ENCODE data around the gene PARS2.

The PARS2 gene

GRCh38 chr1:54715493-54716298, 48.6 kb downstream of the PARS2 start, which contains the start of gene TTC4:
TTC4 (plus strand) TSS chr1:54715861; CDS start chr1:54715909, 48 bp downstream.
- H3K4me3 ChIP-seq (ENCODE audit: low read length), result peak within 1 kb of the TSS; percentile 87
- H2AFZ ChIP-seq (ENCODE audit: low read length), result peak within 1 kb of the TSS; percentile 99
- peak within 1 kb of the TSS; percentile 86 for H3K4me2 ChIP-seq (ENCODE audit: low read depth, low read length)
- TF ChIP-seq EZH2 (optimal IDR thresholded peaks at IDR 0.05; ENCODE audit: low read depth, low read length) (no peak), CTCF (IDR thresholded peaks at IDR 0.05; ENCODE audit: low read length) (no peak), EZH2phosphoT487 (IDR thresholded peaks at IDR 0.05; ENCODE audit: low read length) (no peak)
- H4K20me1 ChIP-seq (ENCODE audit: insufficient read depth, low read length), result no peaks in the 10 kb centered on the region
- peaks cover 30% of the 10 kb centered on the region; the same call in 1 of the 2 replicates for H3K27me3 ChIP-seq (replicated peaks; ENCODE audit: insufficient read depth, low read length)
- H3K36me3 ChIP-seq (replicated peaks; ENCODE audit: insufficient read depth, low read length), result no peaks in the 10 kb centered on the region
- H3K79me2 ChIP-seq (ENCODE audit: low read length), result peaks cover 28% of the 10 kb centered on the region
- peaks cover 8% of the 10 kb centered on the region; the same call in 1 of the 2 replicates for H3K4me1 ChIP-seq (ENCODE audit: low read length)
- no peaks in the 10 kb centered on the region for H3F3A ChIP-seq (ENCODE audit: insufficient read depth, low read length)
- H3K9me3 ChIP-seq (replicated peaks; ENCODE audit: insufficient read depth, low read length), result no peaks in the 10 kb centered on the region
- H3K9ac ChIP-seq (ENCODE audit: low read length), result peak within 1 kb of the TSS; percentile 81
- no peak within 1 kb of the TSS for H3K27ac ChIP-seq (ENCODE audit: low read length)
- peak; percentile 78 for DNase-seq
- no peaks in the 10 kb centered on the region for H3K9me2 ChIP-seq (replicated peaks; ENCODE audit: insufficient read depth, low read length)

- Histone ChIP-seq H3K79me2 (ENCODE audit: low read length) (peaks cover 28% of the 10 kb centered on the region), H2AFZ (ENCODE audit: low read length) (peak overlapping the region; percentile 99), H3K9me2 (replicated peaks; ENCODE audit: insufficient read depth, low read length) (no peaks in the 10 kb centered on the region), H4K20me1 (ENCODE audit: insufficient read depth, low read length) (no peaks in the 10 kb centered on the region), H3K27me3 (replicated peaks; ENCODE audit: insufficient read depth, low read length) (peaks cover 36% of the 10 kb centered on the region; the same call in 1 of the 2 replicates), H3K4me1 (ENCODE audit: low read length) (peaks cover 8% of the 10 kb centered on the region; the same call in 1 of the 2 replicates), H3K9ac (ENCODE audit: low read length) (no peak overlapping the region; the same call in 1 of the 2 replicates), H3K9me3 (replicated peaks; ENCODE audit: insufficient read depth, low read length) (no peaks in the 10 kb centered on the region), H3K36me3 (replicated peaks; ENCODE audit: insufficient read depth, low read length) (no peaks in the 10 kb centered on the region), H3K4me3 (ENCODE audit: low read length) (peak overlapping the region; percentile 87), H3K4me2 (ENCODE audit: low read depth, low read length) (peak overlapping the region; percentile 86), H3F3A (ENCODE audit: insufficient read depth, low read length) (no peaks in the 10 kb centered on the region), H3K27ac (ENCODE audit: low read length) (no peak overlapping the region)
- DNase-seq, result no peak
- TF ChIP-seq EZH2phosphoT487 (IDR thresholded peaks at IDR 0.05; ENCODE audit: low read length) (no peak), EZH2 (optimal IDR thresholded peaks at IDR 0.05; ENCODE audit: low read depth, low read length) (no peak), CTCF (IDR thresholded peaks at IDR 0.05; ENCODE audit: low read length) (no peak)
Measured at GRCh38 chr1:54714881-54715492, 49.3 kb downstream of the PARS2 start.

- Histone ChIP-seq H2AFZ (ENCODE audit: low read length) (no peak overlapping the region), H3K27ac (ENCODE audit: low read length) (no peak overlapping the region), H3K79me2 (ENCODE audit: low read length) (peaks cover 9% of the 10 kb centered on the region), H3K4me2 (ENCODE audit: low read depth, low read length) (no peak overlapping the region), H3K36me3 (replicated peaks; ENCODE audit: insufficient read depth, low read length) (no peaks in the 10 kb centered on the region), H3K9ac (ENCODE audit: low read length) (no peak overlapping the region), H3K27me3 (replicated peaks; ENCODE audit: insufficient read depth, low read length) (peaks cover 50% of the 10 kb centered on the region; the same call in 1 of the 2 replicates), H3K4me3 (ENCODE audit: low read length) (no peak overlapping the region), H4K20me1 (ENCODE audit: insufficient read depth, low read length) (no peaks in the 10 kb centered on the region), H3K9me2 (replicated peaks; ENCODE audit: insufficient read depth, low read length) (no peaks in the 10 kb centered on the region), H3K4me1 (ENCODE audit: low read length) (peaks cover 5% of the 10 kb centered on the region; the same call in 1 of the 2 replicates), H3F3A (ENCODE audit: insufficient read depth, low read length) (no peaks in the 10 kb centered on the region), H3K9me3 (replicated peaks; ENCODE audit: insufficient read depth, low read length) (no peaks in the 10 kb centered on the region)
- TF ChIP-seq EZH2 (optimal IDR thresholded peaks at IDR 0.05; ENCODE audit: low read depth, low read length), result no peak
- no peak for TF ChIP-seq EZH2phosphoT487 (IDR thresholded peaks at IDR 0.05; ENCODE audit: low read length)
- no peak for TF ChIP-seq CTCF (IDR thresholded peaks at IDR 0.05; ENCODE audit: low read length)
- no peak for DNase-seq
Measured at GRCh38 chr1:54711536-54711935, 52.8 kb downstream of the PARS2 start.

Data from MM.1S (cell line).